Measurements from ENCODE around the gene PHF20. TPM values are rescaled to one million over a fixed set of nuclear protein-coding genes. Genes with fewer than 3 reads are reported as not detected.

The PHF20 gene
- total RNA-seq, 1 donor from 2014 or later: 53.0 TPM

DNA sequence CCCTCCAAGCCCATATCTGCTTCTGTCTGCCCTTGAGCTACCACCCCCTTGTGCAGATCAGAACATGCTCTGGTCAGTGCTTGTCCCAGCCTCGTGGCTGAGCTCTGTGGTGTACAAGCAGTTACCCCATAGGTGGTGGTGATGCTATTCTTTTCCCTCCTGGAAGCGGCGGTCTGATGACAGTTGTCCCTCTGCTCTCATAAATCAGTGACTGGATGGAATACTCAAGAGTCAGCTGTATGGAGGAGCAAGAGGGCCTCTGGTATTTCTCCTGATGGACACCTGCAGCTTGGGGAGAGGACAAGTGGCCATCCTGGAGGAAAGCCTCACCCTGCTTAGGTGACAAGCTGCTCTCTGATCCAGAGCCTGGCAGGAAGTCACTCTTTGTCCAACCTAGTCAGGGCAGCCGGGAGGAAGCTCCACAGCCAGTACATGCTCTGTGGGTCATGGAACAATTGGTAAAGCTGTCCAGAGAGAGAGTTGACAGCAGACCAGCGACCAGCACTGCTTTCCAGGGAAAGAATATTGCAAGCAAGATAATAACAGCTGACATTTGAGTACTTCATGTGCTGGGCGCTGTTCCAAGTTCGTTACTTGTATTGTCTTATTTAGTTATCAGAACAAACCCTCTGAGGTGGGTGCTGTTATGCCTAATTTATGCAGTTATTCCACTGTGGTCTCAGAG, 135.3 kb downstream of the PHF20 start:
- no peaks in the 10 kb centered on the region for H3K4me1 Mint-ChIP-seq
- H3K27ac Mint-ChIP-seq (ENCODE audit: unreplicated experiment): no peak overlapping the region
- no peak overlapping the region for H3K4me3 Mint-ChIP-seq
- TF ChIP-seq, protein P1, sequence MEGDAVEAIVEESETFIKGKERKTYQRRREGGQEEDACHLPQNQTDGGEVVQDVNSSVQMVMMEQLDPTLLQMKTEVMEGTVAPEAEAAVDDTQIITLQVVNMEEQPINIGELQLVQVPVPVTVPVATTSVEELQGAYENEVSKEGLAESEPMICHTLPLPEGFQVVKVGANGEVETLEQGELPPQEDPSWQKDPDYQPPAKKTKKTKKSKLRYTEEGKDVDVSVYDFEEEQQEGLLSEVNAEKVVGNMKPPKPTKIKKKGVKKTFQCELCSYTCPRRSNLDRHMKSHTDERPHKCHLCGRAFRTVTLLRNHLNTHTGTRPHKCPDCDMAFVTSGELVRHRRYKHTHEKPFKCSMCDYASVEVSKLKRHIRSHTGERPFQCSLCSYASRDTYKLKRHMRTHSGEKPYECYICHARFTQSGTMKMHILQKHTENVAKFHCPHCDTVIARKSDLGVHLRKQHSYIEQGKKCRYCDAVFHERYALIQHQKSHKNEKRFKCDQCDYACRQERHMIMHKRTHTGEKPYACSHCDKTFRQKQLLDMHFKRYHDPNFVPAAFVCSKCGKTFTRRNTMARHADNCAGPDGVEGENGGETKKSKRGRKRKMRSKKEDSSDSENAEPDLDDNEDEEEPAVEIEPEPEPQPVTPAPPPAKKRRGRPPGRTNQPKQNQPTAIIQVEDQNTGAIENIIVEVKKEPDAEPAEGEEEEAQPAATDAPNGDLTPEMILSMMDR (conservative IDR thresholded peaks at IDR 0.05): no peak
- H3K27me3 Mint-ChIP-seq (ENCODE audit: low read depth): no peaks in the 10 kb centered on the region
- no peak for DNase-seq (ENCODE audit: low read depth, low spot score)
- H3K36me3 Mint-ChIP-seq (ENCODE audit: low read depth): peaks cover 17% of the 10 kb centered on the region
- H3K9me3 Mint-ChIP-seq: no peaks in the 10 kb centered on the region

DNA sequence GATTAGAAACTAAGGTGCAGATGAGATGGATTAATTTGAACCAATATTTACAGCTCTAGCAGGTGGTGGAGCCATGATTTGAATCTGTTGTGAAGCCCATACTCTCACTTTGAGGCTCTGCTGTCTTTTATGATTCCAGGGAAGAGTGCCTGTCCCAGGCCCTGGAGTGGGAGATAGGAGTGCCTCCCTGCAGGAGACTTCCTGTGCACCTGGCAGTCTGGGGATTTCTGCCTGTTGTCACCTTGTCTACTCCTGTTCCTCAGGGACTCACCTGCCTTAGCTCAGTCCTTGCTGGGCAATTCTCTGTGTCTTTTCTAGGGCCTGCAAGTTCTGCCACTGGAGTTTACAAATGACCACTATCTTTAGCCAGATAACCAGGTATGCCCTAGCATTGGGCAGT, 136.2 kb downstream of the PHF20 start:
- no peak overlapping the region for H3K4me3 Mint-ChIP-seq
- TF ChIP-seq, protein P1 (conservative IDR thresholded peaks at IDR 0.05): no peak
- no peaks in the 10 kb centered on the region for H3K27me3 Mint-ChIP-seq (ENCODE audit: low read depth)
- H3K36me3 Mint-ChIP-seq (ENCODE audit: low read depth): peaks cover 17% of the 10 kb centered on the region
- H3K9me3 Mint-ChIP-seq: no peaks in the 10 kb centered on the region
- no peak overlapping the region for H3K27ac Mint-ChIP-seq (ENCODE audit: unreplicated experiment)
- H3K4me1 Mint-ChIP-seq: no peaks in the 10 kb centered on the region
- DNase-seq (ENCODE audit: low read depth, low spot score): no peak

DNA sequence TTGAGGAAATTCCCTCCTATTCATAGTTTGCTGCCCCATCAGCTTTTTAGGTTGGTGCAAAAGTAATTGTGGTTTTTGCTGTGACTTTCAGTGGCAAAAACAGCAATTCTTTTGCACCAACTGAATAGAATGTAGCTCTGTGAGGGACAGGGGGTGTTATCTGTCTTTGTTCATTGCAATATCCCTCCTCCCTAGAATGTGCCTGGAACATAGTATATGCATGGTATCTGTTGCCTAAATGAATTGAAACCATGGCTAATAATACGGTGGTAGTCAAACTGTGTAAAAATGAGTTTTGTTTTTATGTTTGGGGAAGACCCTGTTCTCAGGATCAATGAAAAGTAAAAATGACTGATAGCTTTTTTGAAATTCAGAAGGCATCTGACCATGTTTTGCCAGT, 137.4 kb downstream of the PHF20 start:
- no peaks in the 10 kb centered on the region for H3K4me1 Mint-ChIP-seq
- H3K27me3 Mint-ChIP-seq (ENCODE audit: low read depth): no peaks in the 10 kb centered on the region
- no peaks in the 10 kb centered on the region for H3K9me3 Mint-ChIP-seq
- no peak overlapping the region for H3K27ac Mint-ChIP-seq (ENCODE audit: unreplicated experiment)
- DNase-seq (ENCODE audit: low read depth, low spot score): no peak
- peaks cover 14% of the 10 kb centered on the region for H3K36me3 Mint-ChIP-seq (ENCODE audit: low read depth)
- H3K4me3 Mint-ChIP-seq: no peak overlapping the region
- TF ChIP-seq, protein P1 (conservative IDR thresholded peaks at IDR 0.05): no peak

DNA sequence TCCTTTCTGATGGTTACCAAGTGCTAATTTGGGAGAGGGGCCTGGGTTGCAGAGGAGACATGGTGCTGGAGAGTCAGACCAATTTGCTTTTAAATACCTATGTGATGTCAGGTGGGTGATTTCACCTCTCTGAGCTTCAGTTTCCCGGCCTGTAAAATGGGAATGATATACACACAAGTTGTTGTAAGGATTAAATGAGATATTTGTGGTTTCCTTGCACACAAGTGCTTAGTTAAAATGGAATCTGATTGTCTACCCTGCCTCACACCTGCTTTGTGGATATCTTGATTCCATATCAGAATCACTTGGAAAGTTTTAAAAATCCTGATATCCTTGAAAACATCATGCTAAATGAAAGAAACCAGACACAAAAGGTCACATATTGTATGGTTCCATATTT, 138.0 kb downstream of the PHF20 start:
- no peak for DNase-seq (ENCODE audit: low read depth, low spot score)
- Mint-ChIP-seq H3K27ac (ENCODE audit: unreplicated experiment) (no peak overlapping the region), H3K4me1 (no peaks in the 10 kb centered on the region), H3K9me3 (no peaks in the 10 kb centered on the region), H3K4me3 (no peak overlapping the region), H3K36me3 (ENCODE audit: low read depth) (peaks cover 12% of the 10 kb centered on the region), H3K27me3 (ENCODE audit: low read depth) (no peaks in the 10 kb centered on the region)
- TF ChIP-seq, protein P1 (conservative IDR thresholded peaks at IDR 0.05): no peak

DNA sequence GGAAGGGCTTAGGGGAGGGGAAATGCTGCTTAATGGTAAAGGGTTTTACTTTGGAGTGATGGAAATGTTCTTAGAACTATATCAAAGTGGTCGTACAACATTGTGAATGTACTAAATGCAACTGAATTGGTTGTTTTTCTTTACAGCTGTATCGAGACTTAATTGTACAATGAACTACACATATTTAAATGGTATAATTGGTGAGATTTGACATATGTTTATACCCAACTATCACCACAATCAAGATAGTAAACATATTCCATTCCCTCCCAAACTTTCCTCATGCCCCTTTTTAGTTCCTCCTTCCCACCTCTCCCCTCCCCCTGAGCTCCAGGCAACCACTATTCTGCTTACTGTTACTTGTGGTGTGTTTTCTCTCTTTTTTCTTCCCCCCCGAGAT, 138.4 kb downstream of the PHF20 start:
- Mint-ChIP-seq H3K27ac (ENCODE audit: unreplicated experiment) (peak overlapping the region; percentile 29), H3K36me3 (ENCODE audit: low read depth) (peaks cover 7% of the 10 kb centered on the region), H3K27me3 (ENCODE audit: low read depth) (no peaks in the 10 kb centered on the region), H3K4me3 (no peak overlapping the region), H3K9me3 (no peaks in the 10 kb centered on the region), H3K4me1 (no peaks in the 10 kb centered on the region)
- TF ChIP-seq, protein P1 (conservative IDR thresholded peaks at IDR 0.05): no peak
- DNase-seq (ENCODE audit: low read depth, low spot score): no peak
